IMR-90 (cell line): Measurements from ENCODE around the gene SIT1. TPM values are rescaled to one million over a fixed set of nuclear protein-coding genes. Genes with fewer than 3 reads are reported as not detected.

Experiments used
- ATAC-seq: fragments of 200-7000 bp; cut with Tn5 transposase; 2 replicates; pipeline ENCODE4 v1.9.1; 2020; ENCODE audit warnings: low read depth, mild to moderate bottlenecking, moderate library complexity
- BruUV-seq: library from RNA; stranded (reverse); fragments of 400-500 nt; replicated peaks from 2 replicates; lab custom pipeline; 2021; lab: Mats Ljungman, UMichigan
- CTCF ChIA-PET: fragments of 300-600 bp; formaldehyde crosslinking; extraction: SDS; loops from one replicate; lab custom pipeline; 2021; ENCODE audit warnings: antibody characterized with exemption; lab: Yijun Ruan, JAX
- POLR2A ChIA-PET: fragments of 300-600 bp; sonication (Branson Sonifier 250); formaldehyde crosslinking; loops from one replicate; lab custom pipeline; 2022; ENCODE audit warnings: antibody characterized with exemption; ENCODE audit not compliant: unreplicated experiment; lab: Charles Lee
- DNase-seq: peaks from one replicate; pipeline ENCODE4 v3.0.0; 2013
- H2AFZ ChIP-seq: replicated peaks from 2 replicates; pipeline ENCODE3; 2013; ENCODE audit warnings: low read length, mild to moderate bottlenecking; ENCODE audit not compliant: poor library complexity
- H2AK5ac ChIP-seq: 2 replicates; pipeline ENCODE4 v1.6.1; 2013; ENCODE audit warnings: low read depth, low read length, inconsistent platforms
- H2AK9ac ChIP-seq: replicated peaks from 2 replicates; pipeline ENCODE3; 2013; ENCODE audit warnings: mild to moderate bottlenecking, low read depth, low read length, moderate library complexity; ENCODE audit not compliant: poor library complexity
- H2BK120ac ChIP-seq: 2 replicates; pipeline ENCODE4 v1.6.1; 2013; ENCODE audit warnings: low read depth, low read length, inconsistent platforms
- H2BK15ac ChIP-seq: 3 replicates; pipeline ENCODE4 v1.6.1; 2013; ENCODE audit warnings: low read depth, low read length, inconsistent platforms
- H2BK20ac ChIP-seq: 2 replicates; pipeline ENCODE4 v1.6.1; 2013; ENCODE audit warnings: low read depth, mild to moderate bottlenecking, inconsistent platforms, low read length, moderate library complexity
- H2BK5ac ChIP-seq: 2 replicates; pipeline ENCODE4 v1.6.1; 2013; ENCODE audit warnings: mild to moderate bottlenecking, low read depth, low read length, inconsistent platforms; ENCODE audit not compliant: poor library complexity, severe bottlenecking
- H3K14ac ChIP-seq: replicated peaks from 2 replicates; pipeline ENCODE4 v1.6.1; 2013; ENCODE audit warnings: low read depth, low read length, inconsistent platforms
- H3K18ac ChIP-seq: 2 replicates; pipeline ENCODE4 v1.6.1; 2013; ENCODE audit warnings: low read depth, low read length, control low read depth
- H3K23ac ChIP-seq: 2 replicates; pipeline ENCODE4 v1.6.1; 2013; ENCODE audit warnings: low read depth, low read length, inconsistent platforms
- H3K27ac ChIP-seq: 2 replicates; pipeline ENCODE4 v1.5.1; 2013; ENCODE audit warnings: mild to moderate bottlenecking, control low read depth, low read length; ENCODE audit not compliant: insufficient read depth
- H3K27me3 ChIP-seq: 2 replicates; pipeline ENCODE4 v1.6.1; 2013; ENCODE audit warnings: low read length; ENCODE audit not compliant: control insufficient read depth, insufficient read depth
- H3K36me3 ChIP-seq: 2 replicates; pipeline ENCODE4 v1.6.1; 2013; ENCODE audit warnings: low read length, mixed read lengths; ENCODE audit not compliant: control insufficient read depth, insufficient read depth
- H3K4ac ChIP-seq: 2 replicates; pipeline ENCODE4 v1.6.1; 2013; ENCODE audit warnings: low read depth, low read length, inconsistent platforms
- H3K4me1 ChIP-seq: 2 replicates; pipeline ENCODE4 v1.6.1; 2013; ENCODE audit warnings: low read length, mixed read lengths; ENCODE audit not compliant: control insufficient read depth, insufficient read depth
- H3K4me2 ChIP-seq: 2 replicates; pipeline ENCODE4 v1.6.1; 2013; ENCODE audit warnings: low read depth, mild to moderate bottlenecking, control low read depth, low read length, moderate library complexity
- H3K4me3 ChIP-seq: 2 replicates; pipeline ENCODE4 v1.5.1; 2013; ENCODE audit warnings: low read depth, mild to moderate bottlenecking, control low read depth, low read length, moderate library complexity; ENCODE audit not compliant: insufficient read depth
- H3K56ac ChIP-seq: 2 replicates; pipeline ENCODE4 v1.6.1; 2013; ENCODE audit warnings: low read length, inconsistent platforms; ENCODE audit not compliant: insufficient read depth; ENCODE audit errors: extremely low read depth
- H3K79me1 ChIP-seq, 2 experiments: 2 replicates each; pipeline ENCODE4 v1.6.1; 2013; ENCODE audit warnings: low read length in 2 of 2, inconsistent platforms in 1 of 2, low read depth in 1 of 2
- H3K9ac ChIP-seq: 2 replicates; pipeline ENCODE4 v1.6.1; 2013; ENCODE audit warnings: low read depth, low read length, control low read depth
- H3K9me1 ChIP-seq: 2 replicates; pipeline ENCODE4 v1.6.1; 2013; ENCODE audit warnings: low read length, inconsistent platforms; ENCODE audit not compliant: insufficient read depth
- H3K9me3 ChIP-seq: 2 replicates; pipeline ENCODE4 v1.6.1; 2013; ENCODE audit warnings: low read length; ENCODE audit not compliant: control insufficient read depth, insufficient read depth
- H4K20me1 ChIP-seq: 2 replicates; pipeline ENCODE4 v1.6.1; 2013; ENCODE audit warnings: low read length, inconsistent platforms; ENCODE audit not compliant: insufficient read depth
- H4K5ac ChIP-seq: 2 replicates; pipeline ENCODE4 v1.6.1; 2013; ENCODE audit warnings: mild to moderate bottlenecking, low read depth, low read length, control low read depth
- H4K8ac ChIP-seq, 2 experiments: 2 replicates each; pipeline ENCODE4 v1.6.1; 2013; ENCODE audit warnings: low read depth in 2 of 2, low read length in 2 of 2, control low read depth in 1 of 2, inconsistent platforms in 1 of 2
- H4K91ac ChIP-seq: 2 replicates; pipeline ENCODE4 v1.6.1; 2013; ENCODE audit warnings: low read depth, low read length, inconsistent platforms; ENCODE audit not compliant: insufficient read depth
- BHLHE40 ChIP-seq: fragments of 150-350 bp; IDR thresholded peaks from 2 replicates; pipeline ENCODE4 v1.6.1; 2016; ENCODE audit warnings: mild to moderate bottlenecking, low read depth, low read length
- CEBPB ChIP-seq: IDR thresholded peaks from 2 replicates; pipeline ENCODE4 v1.6.1; 2012; ENCODE audit warnings: low read depth, low read length, improper control_type of control experiment
- CHD1 ChIP-seq: IDR thresholded peaks from 2 replicates; pipeline ENCODE4 v1.6.1; 2012; ENCODE audit warnings: low read depth, low read length, improper control_type of control experiment
- CTCF ChIP-seq: conservative IDR thresholded peaks from 2 replicates; pipeline ENCODE4 v1.5.1; 2012; ENCODE audit warnings: mild to moderate bottlenecking, low read depth, low read length, improper control_type of control experiment
- ELK1 ChIP-seq: fragments of 150-350 bp; IDR thresholded peaks from 2 replicates; pipeline ENCODE4 v1.6.1; 2016; ENCODE audit warnings: low read depth, mild to moderate bottlenecking, low read length, moderate library complexity, borderline replicate concordance
- FOS ChIP-seq: fragments of 150-350 bp; IDR thresholded peaks from 2 replicates; pipeline ENCODE4 v1.6.1; 2016; ENCODE audit warnings: low read depth, low read length
- MAFK ChIP-seq: IDR thresholded peaks from 2 replicates; pipeline ENCODE4 v1.6.1; 2012; ENCODE audit warnings: low read depth, low read length, improper control_type of control experiment
- MAZ ChIP-seq: IDR thresholded peaks from 2 replicates; pipeline ENCODE4 v1.6.1; 2012; ENCODE audit warnings: low read depth, mild to moderate bottlenecking, low read length, improper control_type of control experiment, moderate library complexity, borderline replicate concordance
- MXI1 ChIP-seq: IDR thresholded peaks from 2 replicates; pipeline ENCODE4 v1.6.1; 2012; ENCODE audit warnings: low read depth, mild to moderate bottlenecking, low read length, moderate library complexity, borderline replicate concordance
- NFE2L2 ChIP-seq: fragments of 150-350 bp; IDR thresholded peaks from 2 replicates; pipeline ENCODE4 v1.6.1; 2016; ENCODE audit warnings: low read depth, mild to moderate bottlenecking, low read length
- POLR2A ChIP-seq: IDR thresholded peaks from 2 replicates; pipeline ENCODE4 v1.6.1; 2012; ENCODE audit warnings: mild to moderate bottlenecking, low read depth, low read length
- RAD21 ChIP-seq: IDR thresholded peaks from 2 replicates; pipeline ENCODE4 v1.6.1; 2012; ENCODE audit warnings: low read length, improper control_type of control experiment
- RCOR1 ChIP-seq: IDR thresholded peaks from 2 replicates; pipeline ENCODE4 v1.6.1; 2012; ENCODE audit warnings: mild to moderate bottlenecking, low read length, improper control_type of control experiment; ENCODE audit not compliant: insufficient replicate concordance
- RFX5 ChIP-seq: IDR thresholded peaks from 2 replicates; pipeline ENCODE4 v1.8.0; 2012; ENCODE audit warnings: low read depth, mild to moderate bottlenecking, low read length, moderate library complexity
- SMC3 ChIP-seq: fragments of 150-350 bp; IDR thresholded peaks from 2 replicates; pipeline ENCODE4 v1.6.1; 2016; ENCODE audit warnings: low read depth, mild to moderate bottlenecking, antibody characterized with exemption, low read length, moderate library complexity
- USF2 ChIP-seq: fragments of 150-350 bp; IDR thresholded peaks from 2 replicates; pipeline ENCODE4 v1.6.1; 2017; ENCODE audit warnings: mild to moderate bottlenecking, antibody characterized with exemption, low read length, low read depth
- dilution Hi-C: fragments of 300-500 bp; cut with HindIII; formaldehyde crosslinking; loops from one replicate; pipeline ENCODE4 v1.14.3; 2018; ENCODE audit warnings: low sequenced_read_pairs; ENCODE audit not compliant: unreplicated experiment
- in situ Hi-C: fragments of 300-500 bp; cut with MboI; formaldehyde crosslinking; loops from 3 replicates; pipeline ENCODE4 v1.14.3; 2019; ENCODE audit warnings: low sequenced_read_pairs, inconsistent platforms, mixed read lengths
- intact Hi-C: fragments of 100-400 bp; cut with micrococcal nuclease; formaldehyde crosslinking; loops from 2 replicates; pipeline ENCODE4 v1.10.0; 2022
- polyA plus RNA-seq, 3 experiments: library from polyadenylated mRNA; depleted of rRNA; stranded (reverse); fragments of >200 nt; gene quantifications; 2 replicates each; pipeline ENCODE4 v1.2.3, GENCODE V29; 2012; ENCODE audit warnings: low replicate concordance in 1 of 3
- total RNA-seq: library from RNA; depleted of rRNA; stranded (reverse); fragments of >200 nt; gene quantifications from 2 replicates; pipeline ENCODE4 v1.2.3, GENCODE V29; 2012

SIT1 gene
- total and polyA plus RNA-seq, 2 of the 4 experiments (the other 2 are of a cell fraction), result not detected

- Histone ChIP-seq H3K4me1 (no peaks in the 10 kb centered on the region), H3K27me3 (no peaks in the 10 kb centered on the region; the same call in 1 of the 2 replicates), H4K20me1 (no peaks in the 10 kb centered on the region), H2AK5ac (no peak overlapping the region), H3K56ac (no peak overlapping the region), H2BK20ac (no peak overlapping the region), H3K23ac (no peak overlapping the region), H2AK9ac (no peak overlapping the region), H3K14ac (no peak overlapping the region), H3K9me3 (no peaks in the 10 kb centered on the region), H2BK15ac (no peak overlapping the region), H4K91ac (no peak overlapping the region), H4K5ac (no peak overlapping the region), H3K18ac (no peak overlapping the region), H2AFZ (no peak overlapping the region), H3K36me3 (no peaks in the 10 kb centered on the region), H3K4me3 (no peak overlapping the region), H4K8ac (no peak overlapping the region), H3K4ac (no peak overlapping the region), H2BK5ac (no peak overlapping the region), H2BK120ac (no peak overlapping the region), H3K9ac (no peak overlapping the region), H3K9me1 (no peaks in the 10 kb centered on the region), H3K4me2 (no peak overlapping the region), H3K79me1 (no peaks in the 10 kb centered on the region), H3K27ac (no peak overlapping the region)
- POLR2A ChIA-PET, result no interaction called here
- ATAC-seq (no peak), DNase-seq (no peak)
- TF ChIP-seq BHLHE40 (no peak), MAZ (no peak), MXI1 (no peak), RCOR1 (no peak), MAFK (no peak), RAD21 (no peak), CHD1 (no peak), USF2 (no peak), NFE2L2 (no peak), ELK1 (no peak), FOS (no peak), RFX5 (no peak), SMC3 (no peak), POLR2A (no peak), CEBPB (no peak), CTCF (no peak)
- BruUV-seq, result no TSS peak
- CTCF ChIA-PET, result interaction anchor here (0.7 kb wide), 1 partner anchor 114 kb away, joined by 3 read pairs; no protein-coding TSS in a partner anchor
- in situ Hi-C loops, result no loop called here
- intact Hi-C loops, result no loop called here
- dilution Hi-C loops, result no loop called here
Observed at GRCh38 chr9:35635730-35636129, 15.0 kb downstream of the SIT1 start.
